GM10248 (cell line): ENCODE results near the gene ZNF558.
"Not testable (repeated sequence)": the region's sequence is repeated elsewhere in the genome, so short reads cannot be mapped to it uniquely, and the experiment has no call there.

Experiments
- CTCF ChIA-PET: fragments of 300-600 bp; sonication (Branson Sonifier 250); formaldehyde crosslinking; extraction: SDS; loops from one replicate; lab custom pipeline; 2021; ENCODE audit warnings: antibody characterized with exemption; lab: Yijun Ruan, JAX
- POLR2A ChIA-PET: fragments of 350-650 bp; sonication (Branson Sonifier 250); formaldehyde crosslinking; extraction: SDS; loops from one replicate; lab custom pipeline; 2020; ENCODE audit warnings: antibody characterized with exemption; lab: Yijun Ruan, JAX
- DNase-seq: peaks from one replicate; pipeline ENCODE4 v3.0.0; 2012; ENCODE audit errors: extremely low spot score
- TF ChIP-seq, protein P1 (sequence below): IDR thresholded peaks from 2 replicates; pipeline ENCODE4 v1.5.1; 2012; ENCODE audit warnings: mild to moderate bottlenecking, low read depth; ENCODE audit errors: extremely low read depth, missing control alignments, control extremely low read depth

Gene ZNF558

DNA sequence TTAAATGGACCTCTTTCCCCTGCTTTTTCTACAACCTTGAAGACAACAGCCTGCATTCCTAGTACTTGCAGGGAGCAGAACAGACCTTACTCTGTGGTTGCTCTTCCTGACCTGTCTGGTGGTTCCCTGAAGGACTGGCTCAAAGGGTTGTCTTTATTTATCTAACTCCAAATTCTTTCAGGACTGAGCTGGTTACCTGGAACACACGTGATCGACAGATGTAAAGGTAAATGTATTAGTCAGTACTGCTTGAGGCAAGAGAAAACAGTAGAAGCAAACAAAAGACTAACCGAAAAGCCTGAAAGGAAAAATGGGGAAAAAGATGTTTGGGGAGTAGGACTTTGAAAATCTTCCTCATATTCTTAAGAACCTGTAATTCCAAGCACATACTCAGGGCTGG, 17.9 kb downstream of the ZNF558 start:
- ChIA-PET CTCF (no interaction called here), POLR2A (no interaction called here)
- DNase-seq = no peak
- TF ChIP-seq, protein P1, sequence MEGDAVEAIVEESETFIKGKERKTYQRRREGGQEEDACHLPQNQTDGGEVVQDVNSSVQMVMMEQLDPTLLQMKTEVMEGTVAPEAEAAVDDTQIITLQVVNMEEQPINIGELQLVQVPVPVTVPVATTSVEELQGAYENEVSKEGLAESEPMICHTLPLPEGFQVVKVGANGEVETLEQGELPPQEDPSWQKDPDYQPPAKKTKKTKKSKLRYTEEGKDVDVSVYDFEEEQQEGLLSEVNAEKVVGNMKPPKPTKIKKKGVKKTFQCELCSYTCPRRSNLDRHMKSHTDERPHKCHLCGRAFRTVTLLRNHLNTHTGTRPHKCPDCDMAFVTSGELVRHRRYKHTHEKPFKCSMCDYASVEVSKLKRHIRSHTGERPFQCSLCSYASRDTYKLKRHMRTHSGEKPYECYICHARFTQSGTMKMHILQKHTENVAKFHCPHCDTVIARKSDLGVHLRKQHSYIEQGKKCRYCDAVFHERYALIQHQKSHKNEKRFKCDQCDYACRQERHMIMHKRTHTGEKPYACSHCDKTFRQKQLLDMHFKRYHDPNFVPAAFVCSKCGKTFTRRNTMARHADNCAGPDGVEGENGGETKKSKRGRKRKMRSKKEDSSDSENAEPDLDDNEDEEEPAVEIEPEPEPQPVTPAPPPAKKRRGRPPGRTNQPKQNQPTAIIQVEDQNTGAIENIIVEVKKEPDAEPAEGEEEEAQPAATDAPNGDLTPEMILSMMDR = no peak

DNA sequence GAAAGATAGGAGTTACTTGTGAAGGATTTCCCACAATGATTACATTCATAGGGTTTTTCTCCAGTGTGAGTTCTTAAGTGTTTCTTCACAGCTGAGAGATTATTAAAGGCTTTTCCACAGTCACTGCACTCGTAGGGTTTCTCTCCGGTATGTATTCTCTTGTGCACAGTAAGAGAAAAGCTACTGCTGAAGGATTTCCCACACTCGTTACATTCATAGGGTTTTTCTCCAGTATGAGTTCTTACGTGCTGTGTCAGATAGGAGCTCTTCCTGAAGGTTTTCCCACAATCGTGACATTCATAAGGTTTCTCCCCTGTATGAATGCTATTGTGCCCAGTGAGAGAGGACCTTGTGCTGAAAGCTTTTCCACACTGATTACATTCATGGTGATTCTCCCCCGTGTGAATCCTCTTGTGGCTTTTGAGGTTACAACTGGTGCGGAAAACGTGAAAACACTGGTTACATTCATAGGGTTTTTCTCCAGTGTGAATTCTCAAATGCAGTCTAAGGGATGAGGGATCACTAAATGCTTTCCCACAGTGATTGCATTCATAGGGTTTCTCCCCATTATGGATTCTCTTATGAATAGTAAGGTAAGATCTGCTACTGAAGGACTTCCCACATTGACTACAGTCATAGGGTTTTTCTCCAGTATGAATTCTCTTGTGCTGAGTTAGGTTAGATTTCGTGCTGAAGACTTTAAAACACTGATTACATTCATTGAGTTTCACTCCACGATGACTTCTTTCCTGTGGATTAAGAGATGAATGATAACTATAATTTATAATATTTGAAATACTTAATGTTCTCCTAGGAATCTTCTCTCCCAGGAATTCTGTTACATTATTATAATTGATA, 20.6 kb downstream of the ZNF558 start:
- ChIA-PET POLR2A (no interaction called here), CTCF (interaction anchor here (1.0 kb wide), 1 partner anchor 13 kb away, joined by 3 read pairs; no protein-coding TSS in a partner anchor)
- DNase-seq = no peak
- TF ChIP-seq, protein P1 = no peak

DNA sequence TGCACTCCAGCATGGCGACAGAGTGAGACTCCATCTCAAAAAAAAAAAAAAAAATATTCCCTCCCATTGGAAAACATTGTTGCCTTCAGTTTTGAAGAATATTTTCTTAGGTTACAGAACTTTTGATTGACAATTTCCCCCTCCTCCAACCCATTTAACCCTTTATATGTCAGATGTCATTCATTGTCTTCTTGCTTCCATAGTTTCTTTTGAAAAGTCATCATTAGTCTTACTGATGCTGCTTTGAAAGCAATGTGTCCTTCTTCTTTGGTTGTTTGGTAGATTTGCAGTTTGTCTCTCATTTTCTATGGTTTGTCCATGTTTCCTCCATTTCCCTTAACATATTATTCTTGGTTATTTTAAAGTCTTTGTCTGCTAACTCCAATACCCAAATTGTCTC, 25.4 kb downstream of the ZNF558 start:
- ChIA-PET POLR2A (no interaction called here), CTCF (no interaction called here)
- TF ChIP-seq, protein P1 = no peak
- no peak for DNase-seq

DNA sequence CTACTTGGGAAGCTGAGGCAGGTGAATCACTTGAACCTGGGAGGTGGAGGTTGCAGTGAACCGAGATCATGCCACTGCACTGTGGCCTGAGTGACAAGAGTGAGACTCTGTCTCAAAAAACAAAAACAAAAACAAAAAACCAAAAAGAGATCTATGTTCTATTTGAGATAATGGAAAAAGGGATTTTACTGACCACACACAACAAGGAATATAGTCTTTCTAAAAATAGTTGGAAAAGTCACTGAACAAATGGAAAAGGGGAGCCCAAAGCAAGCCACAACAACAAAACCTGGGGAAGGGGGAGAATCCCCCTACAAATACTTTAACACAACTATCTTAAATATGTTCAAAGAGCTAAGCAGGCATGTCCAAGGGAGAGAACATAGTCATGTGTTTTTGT, 37.3 kb downstream of the ZNF558 start:
- CTCF ChIA-PET = no interaction called here
- TF ChIP-seq, protein P1 = no peak
- DNase-seq = no peak
- POLR2A ChIA-PET = no interaction called here

DNA sequence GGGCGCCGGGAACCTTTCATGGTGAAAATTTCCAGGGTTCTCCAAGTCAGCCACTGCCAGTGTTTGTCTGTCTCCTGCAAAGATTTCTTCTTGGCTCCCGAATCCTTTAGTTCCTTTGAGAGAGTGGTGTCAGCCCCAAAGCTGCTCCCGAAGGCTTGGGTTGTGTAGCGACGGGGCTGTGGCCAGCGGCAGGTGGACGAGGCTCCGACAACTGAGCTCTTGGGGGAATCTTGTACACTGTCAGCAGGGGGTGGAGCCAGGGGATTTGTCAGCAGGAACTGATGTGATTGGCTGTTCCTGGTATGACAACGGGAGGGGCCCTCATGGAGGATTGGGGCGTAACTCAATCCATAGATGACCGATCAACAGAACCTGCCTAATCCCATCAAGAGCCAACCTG, 58.5 kb downstream of the ZNF558 start:
- CTCF ChIA-PET, DNase-seq, POLR2A ChIA-PET: not testable (repeated sequence)

DNA sequence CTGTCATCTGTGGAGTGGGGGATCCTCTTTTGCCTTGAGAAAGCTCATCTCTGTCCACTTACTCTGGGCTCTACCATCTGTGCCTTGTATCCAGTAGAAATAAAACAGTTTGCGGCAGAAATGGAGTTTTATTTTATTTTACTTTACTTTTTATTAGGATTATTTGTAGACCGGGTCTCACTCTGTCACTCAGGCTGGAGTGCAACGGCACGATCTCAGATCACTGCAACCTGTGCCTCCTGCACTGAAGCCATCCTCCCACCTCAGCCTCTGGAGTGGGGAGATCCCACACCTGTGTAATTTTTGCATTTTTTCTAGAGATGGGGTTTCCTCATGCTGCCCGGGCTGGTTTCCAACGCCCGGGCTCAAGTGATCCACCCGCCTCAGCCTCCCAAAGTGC, 62.8 kb downstream of the ZNF558 start:
- POLR2A ChIA-PET, DNase-seq, CTCF ChIA-PET: not testable (repeated sequence)

DNA sequence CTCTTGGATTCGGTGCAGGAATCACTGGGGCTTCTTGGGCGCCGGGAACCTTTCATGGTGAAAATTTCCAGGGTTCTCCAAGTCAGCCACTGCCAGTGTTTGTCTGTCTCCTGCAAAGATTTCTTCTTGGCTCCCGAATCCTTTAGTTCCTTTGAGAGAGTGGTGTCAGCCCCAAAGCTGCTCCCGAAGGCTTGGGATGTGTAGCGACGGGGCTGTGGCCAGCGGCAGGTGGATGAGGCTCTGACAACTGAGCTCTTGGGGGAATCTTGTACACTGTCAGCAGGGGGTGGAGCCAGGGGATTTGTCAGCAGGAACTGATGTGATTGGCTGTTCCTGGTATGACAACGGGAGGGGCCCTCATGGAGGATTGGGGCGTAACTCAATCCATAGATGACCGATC, 64.8 kb downstream of the ZNF558 start:
- POLR2A ChIA-PET, CTCF ChIA-PET, DNase-seq: not testable (repeated sequence)
